BE2C (cell line): Measurements from ENCODE around the gene PSMD13.

Experiments used
- DNase-seq: peaks from one replicate; pipeline ENCODE4 v3.0.0-alpha.2; 2020
- H3K27me3 ChIP-seq: fragments of 250-450 bp; sonication (Bioruptor Pico); 2 replicates; pipeline ENCODE4 v1.5.1; 2020; ENCODE audit warnings: mild to moderate bottlenecking
- H3K36me3 ChIP-seq: fragments of 250-450 bp; sonication (Bioruptor Pico); 2 replicates; pipeline ENCODE4 v1.5.1; 2020; ENCODE audit warnings: mild to moderate bottlenecking
- H3K4me1 ChIP-seq: fragments of 250-450 bp; sonication (Bioruptor Pico); 2 replicates; pipeline ENCODE4 v1.5.1; 2020
- H3K4me3 ChIP-seq: 2 replicates; pipeline ENCODE4 v1.5.1; 2011; ENCODE audit warnings: low read depth, low read length
- H3K9me3 ChIP-seq: fragments of 250-450 bp; sonication (Bioruptor Pico); 2 replicates; pipeline ENCODE4 v1.5.1; 2020
- TF ChIP-seq, protein P1 (sequence below): IDR thresholded peaks from 2 replicates; pipeline ENCODE4 v1.5.1; 2012; ENCODE audit warnings: mild to moderate bottlenecking, low read depth, low read length

PSMD13 gene

DNA sequence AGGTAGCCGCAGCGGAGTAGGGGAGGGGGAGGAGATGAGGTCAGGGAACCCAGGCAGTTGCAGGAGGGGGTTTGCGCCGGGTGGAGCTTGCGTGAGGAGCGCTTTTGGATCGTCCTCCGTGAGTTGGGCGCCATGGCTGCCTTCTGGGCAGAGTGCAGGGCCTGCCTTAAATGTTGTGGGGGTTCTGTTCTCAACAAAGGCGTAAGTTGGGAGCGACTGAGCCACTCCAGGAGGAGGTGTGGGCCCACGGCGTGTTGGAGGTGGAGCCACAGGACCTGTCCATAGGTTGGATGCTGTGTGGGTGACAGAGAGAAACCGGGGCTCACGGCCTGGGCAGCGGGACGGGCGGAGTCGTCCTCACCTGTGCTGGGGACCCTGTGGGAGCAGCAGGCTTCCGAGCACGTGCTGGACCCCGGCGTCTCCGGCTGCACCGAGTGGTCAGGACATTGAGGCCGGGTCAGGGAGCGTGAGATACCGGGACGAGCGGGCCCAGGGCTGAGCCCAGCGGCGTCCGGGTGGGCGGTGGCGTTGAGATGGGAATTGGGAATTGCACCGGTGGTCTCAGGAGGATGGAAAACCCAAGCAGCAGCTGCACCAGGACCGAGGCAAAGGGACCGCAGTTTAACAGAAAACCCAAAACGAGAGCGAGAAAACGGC, 51.2 kb downstream of the PSMD13 start:
- Histone ChIP-seq H3K27me3 (peaks cover 11% of the 10 kb centered on the region), H3K36me3 (no peaks in the 10 kb centered on the region), H3K4me1 (no peaks in the 10 kb centered on the region), H3K9me3 (no peaks in the 10 kb centered on the region), H3K4me3 (no peak overlapping the region)
- DNase-seq = no peak
- TF ChIP-seq, protein P1, sequence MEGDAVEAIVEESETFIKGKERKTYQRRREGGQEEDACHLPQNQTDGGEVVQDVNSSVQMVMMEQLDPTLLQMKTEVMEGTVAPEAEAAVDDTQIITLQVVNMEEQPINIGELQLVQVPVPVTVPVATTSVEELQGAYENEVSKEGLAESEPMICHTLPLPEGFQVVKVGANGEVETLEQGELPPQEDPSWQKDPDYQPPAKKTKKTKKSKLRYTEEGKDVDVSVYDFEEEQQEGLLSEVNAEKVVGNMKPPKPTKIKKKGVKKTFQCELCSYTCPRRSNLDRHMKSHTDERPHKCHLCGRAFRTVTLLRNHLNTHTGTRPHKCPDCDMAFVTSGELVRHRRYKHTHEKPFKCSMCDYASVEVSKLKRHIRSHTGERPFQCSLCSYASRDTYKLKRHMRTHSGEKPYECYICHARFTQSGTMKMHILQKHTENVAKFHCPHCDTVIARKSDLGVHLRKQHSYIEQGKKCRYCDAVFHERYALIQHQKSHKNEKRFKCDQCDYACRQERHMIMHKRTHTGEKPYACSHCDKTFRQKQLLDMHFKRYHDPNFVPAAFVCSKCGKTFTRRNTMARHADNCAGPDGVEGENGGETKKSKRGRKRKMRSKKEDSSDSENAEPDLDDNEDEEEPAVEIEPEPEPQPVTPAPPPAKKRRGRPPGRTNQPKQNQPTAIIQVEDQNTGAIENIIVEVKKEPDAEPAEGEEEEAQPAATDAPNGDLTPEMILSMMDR = no peak

GRCh38 chr11:288478-289397, 52.0 kb downstream of the PSMD13 start, which contains the start of gene PGGHG:
TSS of gene PGGHG (plus strand) at chr11:289126. CDS start at chr11:289817, 691 bp downstream.
- peak; percentile 39 for DNase-seq
- no peak within 1 kb of the TSS for H3K4me3 ChIP-seq
- H3K9me3 ChIP-seq = no peaks in the 10 kb centered on the region
- TF ChIP-seq, protein P1 = no peak
- no peaks in the 10 kb centered on the region for H3K36me3 ChIP-seq
- H3K4me1 ChIP-seq = no peaks in the 10 kb centered on the region
- peaks cover 11% of the 10 kb centered on the region for H3K27me3 ChIP-seq

DNA sequence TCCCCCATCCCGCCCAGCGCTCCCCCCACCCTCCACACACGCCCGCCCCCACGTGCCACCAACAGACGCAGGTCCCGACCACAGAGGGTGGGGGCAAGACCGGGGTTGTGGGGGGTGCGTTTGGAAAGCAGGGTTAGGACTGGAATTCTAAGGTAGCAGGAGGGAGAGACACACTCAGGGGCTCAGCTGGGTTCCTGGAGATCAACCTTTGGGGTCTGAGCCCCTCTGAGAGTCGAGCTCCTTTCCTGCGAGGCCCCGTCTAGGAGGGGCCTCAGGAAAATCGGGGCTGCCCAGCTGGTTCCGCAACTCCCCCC, 52.6 kb downstream of the PSMD13 start:
- DNase-seq = no peak
- TF ChIP-seq, protein P1 = no peak
- Histone ChIP-seq H3K4me1 (no peaks in the 10 kb centered on the region), H3K9me3 (no peaks in the 10 kb centered on the region), H3K4me3 (no peak overlapping the region), H3K27me3 (peaks cover 11% of the 10 kb centered on the region), H3K36me3 (no peaks in the 10 kb centered on the region)

GRCh38 chr11:289712-290620, 53.2 kb downstream of the PSMD13 start:
- Histone ChIP-seq H3K27me3 (peaks cover 11% of the 10 kb centered on the region), H3K36me3 (no peaks in the 10 kb centered on the region), H3K4me3 (no peak overlapping the region), H3K4me1 (no peaks in the 10 kb centered on the region), H3K9me3 (no peaks in the 10 kb centered on the region)
- no peak for DNase-seq
- TF ChIP-seq, protein P1 = no peak

GRCh38 chr11:290621-291231, 54.0 kb downstream of the PSMD13 start:
- no peak for DNase-seq
- no peaks in the 10 kb centered on the region for H3K9me3 ChIP-seq
- peaks cover 13% of the 10 kb centered on the region for H3K27me3 ChIP-seq
- no peak overlapping the region for H3K4me3 ChIP-seq
- no peaks in the 10 kb centered on the region for H3K36me3 ChIP-seq
- H3K4me1 ChIP-seq = no peaks in the 10 kb centered on the region
- TF ChIP-seq, protein P1 = no peak
